HCEC 1CT (cell line): ENCODE results near the gene OPN1MW3.
"Not testable (repeated sequence)": the region's sequence is repeated elsewhere in the genome, so short reads cannot be mapped to it uniquely, and the experiment has no call there.

ENCODE experiments used
- DNase-seq: peaks from one replicate; pipeline ENCODE4 v3.0.0-alpha.2; 2017

The OPN1MW3 gene

DNA sequence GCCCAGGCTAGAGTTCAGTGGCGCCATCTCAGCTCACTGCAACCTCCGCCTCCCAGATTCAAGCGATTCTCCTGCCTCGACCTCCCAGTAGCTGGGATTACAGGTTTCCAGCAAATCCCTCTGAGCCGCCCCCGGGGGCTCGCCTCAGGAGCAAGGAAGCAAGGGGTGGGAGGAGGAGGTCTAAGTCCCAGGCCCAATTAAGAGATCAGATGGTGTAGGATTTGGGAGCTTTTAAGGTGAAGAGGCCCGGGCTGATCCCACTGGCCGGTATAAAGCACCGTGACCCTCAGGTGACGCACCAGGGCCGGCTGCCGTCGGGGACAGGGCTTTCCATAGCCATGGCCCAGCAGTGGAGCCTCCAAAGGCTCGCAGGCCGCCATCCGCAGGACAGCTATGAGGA, at the start of gene OPN1MW3:
OPN1MW3 (plus strand) TSS at position 301 of the 400 bp plus-strand sequence; CDS start at position 339, 38 bp downstream.
- not testable (repeated sequence) for DNase-seq

DNA sequence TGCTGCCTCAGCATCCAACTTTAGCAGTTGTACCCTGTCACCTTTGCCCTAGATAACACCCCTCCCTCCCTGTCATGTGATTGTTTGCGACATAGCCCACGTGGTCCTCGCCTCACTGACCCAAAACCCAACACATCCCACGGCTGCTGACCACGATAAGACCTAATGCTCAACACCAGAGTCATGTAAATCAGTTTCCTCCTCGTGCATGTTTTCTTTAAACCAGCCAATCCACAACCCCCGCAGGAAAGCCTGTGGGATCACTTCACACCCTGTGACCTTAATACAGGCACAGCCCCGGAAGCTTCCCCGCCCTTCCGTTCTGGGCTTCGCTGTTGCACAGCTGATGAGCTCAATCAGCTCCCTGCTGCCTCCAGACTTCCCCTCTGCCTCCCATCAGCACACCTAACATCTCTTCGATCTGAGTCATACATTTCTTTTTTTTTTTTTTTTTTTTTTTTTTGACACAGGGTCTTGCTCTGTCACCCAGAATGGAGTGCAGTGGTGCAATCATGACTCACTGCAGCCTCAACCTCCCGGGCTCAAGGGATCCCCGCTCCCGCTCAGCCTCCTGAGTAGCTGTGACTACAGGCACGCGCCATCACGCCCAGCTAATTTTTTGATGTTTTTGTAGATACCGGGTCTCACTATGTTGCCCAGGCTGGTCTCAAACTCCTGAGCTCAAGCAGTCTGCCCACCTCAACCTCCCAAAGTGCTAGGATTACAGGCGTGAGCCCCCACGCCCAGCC, 47.5 kb upstream of the OPN1MW3 start:
- not testable (repeated sequence) for DNase-seq

DNA sequence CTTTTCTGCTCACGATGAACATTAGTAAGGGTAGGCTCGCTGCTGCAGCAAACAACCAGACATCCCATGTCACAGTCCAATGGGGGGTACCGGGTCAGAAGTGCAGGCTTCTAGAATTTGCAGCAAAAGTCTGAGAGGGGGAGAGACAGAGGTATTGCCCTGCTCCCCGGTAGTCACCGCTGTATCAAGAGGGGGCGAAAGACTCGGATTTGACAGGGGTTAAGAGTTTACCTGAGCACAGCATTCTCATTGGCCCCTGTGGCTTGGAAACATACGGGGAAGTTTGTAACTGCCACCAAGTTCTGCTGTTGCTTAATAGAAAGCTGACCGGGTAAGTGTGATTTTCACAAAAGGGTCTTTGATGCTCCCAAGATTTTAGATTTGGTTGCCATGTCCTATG, 46.3 kb upstream of the OPN1MW3 start:
- not testable (repeated sequence) for DNase-seq

DNA sequence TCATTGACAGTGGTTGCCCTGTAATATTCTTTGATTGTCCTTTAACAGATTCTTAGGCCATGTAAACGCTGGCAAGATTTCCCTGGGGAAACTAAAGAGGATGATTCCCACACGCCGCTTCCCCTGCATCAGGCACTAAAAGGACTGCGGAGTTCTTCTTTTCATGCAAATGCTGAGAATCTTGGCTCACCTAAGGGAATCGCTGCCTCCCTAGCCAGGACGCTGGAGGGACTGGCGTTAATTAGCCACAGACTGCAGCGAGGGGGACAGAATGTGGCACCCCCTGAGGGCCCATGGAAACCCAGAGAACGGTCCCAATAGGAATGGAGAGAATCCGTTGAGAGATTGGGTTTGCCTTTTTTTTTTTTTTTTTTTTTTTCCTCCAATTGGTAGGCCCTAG, 45.9 kb upstream of the OPN1MW3 start:
- not testable (repeated sequence) for DNase-seq

DNA sequence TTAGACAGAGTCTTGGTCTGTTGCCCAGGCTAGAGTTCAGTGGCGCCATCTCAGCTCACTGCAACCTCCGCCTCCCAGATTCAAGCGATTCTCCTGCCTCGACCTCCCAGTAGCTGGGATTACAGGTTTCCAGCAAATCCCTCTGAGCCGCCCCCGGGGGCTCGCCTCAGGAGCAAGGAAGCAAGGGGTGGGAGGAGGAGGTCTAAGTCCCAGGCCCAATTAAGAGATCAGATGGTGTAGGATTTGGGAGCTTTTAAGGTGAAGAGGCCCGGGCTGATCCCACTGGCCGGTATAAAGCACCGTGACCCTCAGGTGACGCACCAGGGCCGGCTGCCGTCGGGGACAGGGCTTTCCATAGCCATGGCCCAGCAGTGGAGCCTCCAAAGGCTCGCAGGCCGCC, 37.9 kb upstream of the OPN1MW3 start, which contains the start of gene OPN1MW2:
OPN1MW2 (plus strand) TSS at position 301 of the 400 bp plus-strand sequence; CDS start at position 361, 60 bp downstream.
- not testable (repeated sequence) for DNase-seq

DNA sequence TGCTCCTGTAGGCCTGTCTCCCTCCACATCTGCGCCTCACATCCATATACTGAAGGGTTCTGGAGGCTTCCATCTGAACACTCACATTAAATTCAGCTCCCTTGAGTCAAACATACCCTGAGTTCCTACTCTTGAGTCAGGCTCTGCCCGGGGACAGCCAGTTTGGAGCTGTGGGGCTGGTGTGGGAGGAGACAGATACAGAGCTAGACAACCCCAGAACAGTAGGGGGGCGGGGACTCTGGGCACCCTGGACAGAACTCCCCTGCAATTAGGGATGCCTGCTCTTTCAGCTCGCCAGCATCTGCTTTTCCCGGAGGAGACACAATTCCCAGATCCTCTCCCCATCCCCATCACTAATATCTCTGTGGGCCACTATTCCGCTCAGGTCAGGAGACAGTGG, 32.1 kb upstream of the OPN1MW3 start:
- DNase-seq: not testable (repeated sequence)

DNA sequence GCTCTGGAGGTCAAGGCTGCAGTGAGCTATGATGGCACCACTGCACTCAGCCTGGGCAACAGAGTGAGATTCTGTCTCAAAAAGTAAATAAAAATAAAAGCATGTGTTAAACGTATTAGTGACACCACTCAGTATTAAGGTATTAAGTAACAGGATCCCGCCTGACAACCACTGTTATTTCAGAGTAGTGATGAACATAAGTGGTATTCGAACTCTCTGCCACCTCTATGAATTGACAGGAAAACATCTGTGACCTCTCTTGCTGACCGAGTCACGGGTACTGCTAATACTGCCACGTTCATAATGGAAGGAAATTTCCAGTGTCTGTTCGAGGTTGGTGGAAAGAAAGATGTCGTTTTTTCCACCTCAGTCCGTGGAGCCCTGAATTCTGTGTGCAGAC, 30.7 kb upstream of the OPN1MW3 start:
- not testable (repeated sequence) for DNase-seq

DNA sequence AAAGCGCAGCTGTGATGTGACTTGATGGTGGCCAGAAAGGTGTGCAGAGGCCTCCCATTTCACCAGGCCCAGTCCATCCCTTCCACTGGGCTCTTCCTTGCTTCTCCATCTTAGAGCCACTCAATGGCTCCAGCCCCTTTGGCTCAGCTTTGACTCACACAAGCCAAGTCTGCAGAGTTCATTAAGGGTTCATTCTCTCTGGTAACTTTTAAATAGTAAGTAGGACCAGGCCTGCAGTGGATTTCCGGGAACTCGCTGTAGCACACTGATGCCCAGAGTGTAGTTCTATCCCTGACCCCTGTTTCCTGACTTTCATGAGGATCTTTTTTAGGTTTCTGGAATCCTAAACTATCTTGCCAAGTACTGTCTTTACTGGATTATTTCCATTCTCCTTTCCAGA, 25.9 kb upstream of the OPN1MW3 start:
- not testable (repeated sequence) for DNase-seq

DNA sequence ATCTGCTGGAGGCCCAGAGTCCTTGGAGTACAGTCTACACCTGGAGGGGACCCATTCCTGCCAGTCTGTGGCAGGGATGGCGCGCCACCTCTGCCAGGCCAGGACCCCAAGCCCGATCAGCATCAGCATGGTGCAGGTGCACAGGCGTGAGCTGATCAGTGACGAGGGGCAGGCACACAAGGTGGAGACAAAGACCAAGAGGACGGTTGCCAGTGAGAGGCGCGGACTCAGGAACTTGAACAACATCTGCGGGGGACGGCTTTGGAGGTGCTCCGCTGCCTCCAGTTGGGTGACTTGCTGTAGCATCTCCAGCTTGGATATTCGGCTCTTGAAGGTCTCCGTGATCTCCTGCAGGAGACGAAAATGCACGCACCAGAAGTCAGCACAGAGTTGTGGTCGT, 23.8 kb upstream of the OPN1MW3 start:
- DNase-seq: not testable (repeated sequence)

DNA sequence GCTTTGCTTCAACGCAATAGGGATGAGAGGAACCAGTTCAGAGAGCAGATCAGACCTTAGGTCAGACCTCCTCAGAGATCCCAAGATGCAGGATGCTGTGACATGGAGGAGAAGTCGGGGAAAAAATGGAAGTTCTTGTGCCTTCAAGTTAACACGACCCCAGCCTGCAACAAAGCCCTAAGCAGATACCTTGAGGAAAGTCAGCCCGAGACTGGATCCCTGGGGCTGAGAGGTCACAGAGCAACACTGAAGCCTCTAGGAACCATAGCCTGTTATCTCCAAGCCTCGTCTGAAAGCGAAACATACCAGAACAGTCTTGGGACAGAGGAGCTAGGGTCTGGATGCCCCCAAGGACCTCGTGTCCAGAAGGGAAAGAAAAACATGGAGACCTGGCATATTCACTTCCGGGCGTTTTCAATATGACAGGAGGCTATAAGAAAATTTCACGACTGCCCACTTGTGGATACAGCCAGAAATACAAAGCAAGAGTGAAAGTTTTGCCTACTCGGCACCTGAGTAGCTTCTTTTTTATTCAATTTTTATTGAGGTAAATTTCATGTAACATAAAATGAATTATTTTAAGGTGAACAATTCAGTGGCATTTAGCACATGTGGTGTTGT, 18.3 kb upstream of the OPN1MW3 start:
- not testable (repeated sequence) for DNase-seq

DNA sequence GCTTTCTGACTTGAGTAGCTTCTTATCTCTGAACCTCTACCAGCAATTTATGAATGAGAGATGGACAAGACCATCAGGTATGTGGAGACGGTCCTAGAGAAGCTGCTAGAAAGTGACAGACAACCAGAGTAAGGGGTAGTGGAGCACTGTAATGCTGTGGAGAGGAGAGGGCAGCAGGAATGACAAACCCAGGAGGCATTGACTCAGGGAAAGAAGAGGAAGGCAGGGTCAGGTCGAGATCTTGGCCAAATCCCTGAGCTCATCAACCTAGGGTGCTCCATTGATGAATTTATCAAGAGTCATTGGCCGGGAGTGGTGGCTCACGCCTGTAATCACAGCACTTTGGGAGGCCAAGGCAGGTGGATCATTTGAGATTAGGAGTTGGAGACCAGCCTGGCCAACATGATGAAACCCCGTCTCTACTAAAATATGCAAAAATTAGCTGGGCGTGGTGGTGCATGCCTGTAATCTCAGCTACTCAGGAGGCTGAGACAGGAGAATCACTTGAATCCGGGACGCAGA, 17.3 kb upstream of the OPN1MW3 start:
- DNase-seq: not testable (repeated sequence)

DNA sequence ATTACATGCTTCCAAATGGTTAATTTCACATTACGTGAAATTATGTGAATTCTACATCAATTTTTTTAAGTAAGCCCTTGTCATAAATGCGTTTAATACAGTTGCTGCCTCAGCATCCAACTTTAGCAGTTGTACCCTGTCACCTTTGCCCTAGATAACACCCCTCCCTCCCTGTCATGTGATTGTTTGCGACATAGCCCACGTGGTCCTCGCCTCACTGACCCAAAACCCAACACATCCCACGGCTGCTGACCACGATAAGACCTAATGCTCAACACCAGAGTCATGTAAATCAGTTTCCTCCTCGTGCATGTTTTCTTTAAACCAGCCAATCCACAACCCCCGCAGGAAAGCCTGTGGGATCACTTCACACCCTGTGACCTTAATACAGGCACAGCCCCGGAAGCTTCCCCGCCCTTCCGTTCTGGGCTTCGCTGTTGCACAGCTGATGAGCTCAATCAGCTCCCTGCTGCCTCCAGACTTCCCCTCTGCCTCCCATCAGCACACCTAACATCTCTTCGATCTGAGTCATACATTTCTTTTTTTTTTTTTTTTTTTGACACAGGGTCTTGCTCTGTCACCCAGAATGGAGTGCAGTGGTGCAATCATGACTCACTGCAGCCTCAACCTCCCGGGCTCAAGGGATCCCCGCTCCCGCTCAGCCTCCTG, 9.9 kb upstream of the OPN1MW3 start:
- not testable (repeated sequence) for DNase-seq

DNA sequence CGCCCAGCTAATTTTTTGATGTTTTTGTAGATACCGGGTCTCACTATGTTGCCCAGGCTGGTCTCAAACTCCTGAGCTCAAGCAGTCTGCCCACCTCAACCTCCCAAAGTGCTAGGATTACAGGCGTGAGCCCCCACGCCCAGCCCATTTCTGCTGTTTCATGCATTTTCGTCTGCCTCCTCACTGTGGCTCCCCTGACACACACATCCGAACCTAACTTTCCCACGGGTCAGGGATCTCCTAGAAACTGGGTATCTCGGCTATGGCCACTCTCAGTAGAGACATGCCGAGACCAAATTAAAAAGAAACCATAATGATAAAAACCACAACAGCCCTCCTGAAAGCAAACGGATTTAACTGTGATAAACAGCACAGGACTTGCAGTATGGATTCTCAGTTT, 9.3 kb upstream of the OPN1MW3 start:
- not testable (repeated sequence) for DNase-seq

DNA sequence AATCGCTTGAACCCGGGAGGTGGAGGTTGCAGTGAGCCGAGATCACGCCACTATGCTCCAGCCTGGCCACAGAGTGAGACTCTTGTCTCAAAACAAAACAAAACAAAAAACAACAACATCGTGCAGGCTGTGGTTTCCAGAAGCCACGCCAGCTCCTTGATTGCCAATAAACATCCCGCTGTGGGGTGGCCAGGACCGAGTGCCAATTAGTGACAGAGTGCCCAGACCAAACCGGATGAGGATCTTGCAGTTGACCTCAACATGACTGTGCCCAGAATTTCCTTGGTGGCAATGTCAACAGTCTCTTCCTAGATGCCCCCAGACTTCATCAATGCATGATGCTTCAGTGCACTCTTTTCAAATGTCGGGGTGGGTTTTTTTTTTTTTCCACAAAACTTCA, 1.3 kb downstream of the OPN1MW3 start:
- DNase-seq: not testable (repeated sequence)

DNA sequence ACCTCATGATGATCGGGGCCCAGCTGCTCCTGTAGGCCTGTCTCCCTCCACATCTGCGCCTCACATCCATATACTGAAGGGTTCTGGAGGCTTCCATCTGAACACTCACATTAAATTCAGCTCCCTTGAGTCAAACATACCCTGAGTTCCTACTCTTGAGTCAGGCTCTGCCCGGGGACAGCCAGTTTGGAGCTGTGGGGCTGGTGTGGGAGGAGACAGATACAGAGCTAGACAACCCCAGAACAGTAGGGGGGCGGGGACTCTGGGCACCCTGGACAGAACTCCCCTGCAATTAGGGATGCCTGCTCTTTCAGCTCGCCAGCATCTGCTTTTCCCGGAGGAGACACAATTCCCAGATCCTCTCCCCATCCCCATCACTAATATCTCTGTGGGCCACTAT, 5.7 kb downstream of the OPN1MW3 start:
- DNase-seq: not testable (repeated sequence)

DNA sequence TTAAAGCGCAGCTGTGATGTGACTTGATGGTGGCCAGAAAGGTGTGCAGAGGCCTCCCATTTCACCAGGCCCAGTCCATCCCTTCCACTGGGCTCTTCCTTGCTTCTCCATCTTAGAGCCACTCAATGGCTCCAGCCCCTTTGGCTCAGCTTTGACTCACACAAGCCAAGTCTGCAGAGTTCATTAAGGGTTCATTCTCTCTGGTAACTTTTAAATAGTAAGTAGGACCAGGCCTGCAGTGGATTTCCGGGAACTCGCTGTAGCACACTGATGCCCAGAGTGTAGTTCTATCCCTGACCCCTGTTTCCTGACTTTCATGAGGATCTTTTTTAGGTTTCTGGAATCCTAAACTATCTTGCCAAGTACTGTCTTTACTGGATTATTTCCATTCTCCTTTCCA, 11.9 kb downstream of the OPN1MW3 start:
- not testable (repeated sequence) for DNase-seq

DNA sequence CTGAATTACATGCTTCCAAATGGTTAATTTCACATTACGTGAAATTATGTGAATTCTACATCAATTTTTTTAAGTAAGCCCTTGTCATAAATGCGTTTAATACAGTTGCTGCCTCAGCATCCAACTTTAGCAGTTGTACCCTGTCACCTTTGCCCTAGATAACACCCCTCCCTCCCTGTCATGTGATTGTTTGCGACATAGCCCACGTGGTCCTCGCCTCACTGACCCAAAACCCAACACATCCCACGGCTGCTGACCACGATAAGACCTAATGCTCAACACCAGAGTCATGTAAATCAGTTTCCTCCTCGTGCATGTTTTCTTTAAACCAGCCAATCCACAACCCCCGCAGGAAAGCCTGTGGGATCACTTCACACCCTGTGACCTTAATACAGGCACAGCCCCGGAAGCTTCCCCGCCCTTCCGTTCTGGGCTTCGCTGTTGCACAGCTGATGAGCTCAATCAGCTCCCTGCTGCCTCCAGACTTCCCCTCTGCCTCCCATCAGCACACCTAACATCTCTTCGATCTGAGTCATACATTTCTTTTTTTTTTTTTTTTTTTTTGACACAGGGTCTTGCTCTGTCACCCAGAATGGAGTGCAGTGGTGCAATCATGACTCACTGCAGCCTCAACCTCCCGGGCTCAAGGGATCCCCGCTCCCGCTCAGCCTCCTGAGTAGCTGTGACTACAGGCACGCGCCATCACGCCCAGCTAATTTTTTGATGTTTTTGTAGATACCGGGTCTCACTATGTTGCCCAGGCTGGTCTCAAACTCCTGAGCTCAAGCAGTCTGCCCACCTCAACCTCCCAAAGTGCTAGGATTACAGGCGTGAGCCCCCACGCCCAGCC, 27.3 kb downstream of the OPN1MW3 start:
- not testable (repeated sequence) for DNase-seq

DNA sequence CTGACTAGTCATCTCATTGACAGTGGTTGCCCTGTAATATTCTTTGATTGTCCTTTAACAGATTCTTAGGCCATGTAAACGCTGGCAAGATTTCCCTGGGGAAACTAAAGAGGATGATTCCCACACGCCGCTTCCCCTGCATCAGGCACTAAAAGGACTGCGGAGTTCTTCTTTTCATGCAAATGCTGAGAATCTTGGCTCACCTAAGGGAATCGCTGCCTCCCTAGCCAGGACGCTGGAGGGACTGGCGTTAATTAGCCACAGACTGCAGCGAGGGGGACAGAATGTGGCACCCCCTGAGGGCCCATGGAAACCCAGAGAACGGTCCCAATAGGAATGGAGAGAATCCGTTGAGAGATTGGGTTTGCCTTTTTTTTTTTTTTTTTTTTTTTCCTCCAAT, 29.0 kb downstream of the OPN1MW3 start:
- DNase-seq: not testable (repeated sequence)

DNA sequence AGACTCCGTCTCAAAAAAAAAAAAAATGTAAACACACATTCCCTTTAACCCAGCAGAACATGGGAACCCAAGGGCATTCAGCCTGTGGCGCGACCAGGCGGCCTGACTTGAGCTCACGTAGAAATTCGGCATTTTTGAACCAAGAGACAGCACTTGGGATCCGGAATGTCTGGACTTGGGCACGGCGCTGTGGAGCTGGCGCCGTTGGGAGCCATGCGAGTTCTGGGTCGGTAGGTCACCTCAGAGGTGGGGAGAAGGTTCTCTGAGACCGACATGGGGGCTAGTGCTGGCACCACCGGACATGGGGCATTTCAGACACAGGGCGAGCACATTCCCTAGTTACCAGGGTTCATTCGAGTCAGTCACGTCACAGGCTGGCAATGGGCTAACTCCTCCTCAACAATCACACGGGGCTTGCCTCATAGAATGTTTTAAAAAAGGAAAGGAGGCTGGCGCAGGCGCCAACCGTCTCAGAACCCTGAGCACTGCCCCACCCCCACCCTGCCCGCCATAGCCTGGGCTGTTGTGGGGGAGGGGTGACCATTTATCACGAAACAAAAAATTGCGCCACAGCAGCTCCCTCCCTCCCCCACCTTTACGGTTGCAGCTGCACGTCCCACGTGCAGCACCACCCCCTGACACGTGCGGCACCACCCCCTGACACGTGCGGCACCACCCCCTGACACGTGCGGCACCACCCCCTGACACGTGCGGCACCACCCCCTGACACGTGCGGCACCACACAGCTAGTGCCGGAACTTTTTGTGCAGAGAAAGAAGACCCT, 37.6 kb downstream of the OPN1MW3 start, which contains the start of gene TEX28:
TEX28 (minus strand) TSS at position 334 of the 784 bp plus-strand sequence. CDS start 3,007 bp downstream, outside the sequence.
- no peak for DNase-seq

DNA sequence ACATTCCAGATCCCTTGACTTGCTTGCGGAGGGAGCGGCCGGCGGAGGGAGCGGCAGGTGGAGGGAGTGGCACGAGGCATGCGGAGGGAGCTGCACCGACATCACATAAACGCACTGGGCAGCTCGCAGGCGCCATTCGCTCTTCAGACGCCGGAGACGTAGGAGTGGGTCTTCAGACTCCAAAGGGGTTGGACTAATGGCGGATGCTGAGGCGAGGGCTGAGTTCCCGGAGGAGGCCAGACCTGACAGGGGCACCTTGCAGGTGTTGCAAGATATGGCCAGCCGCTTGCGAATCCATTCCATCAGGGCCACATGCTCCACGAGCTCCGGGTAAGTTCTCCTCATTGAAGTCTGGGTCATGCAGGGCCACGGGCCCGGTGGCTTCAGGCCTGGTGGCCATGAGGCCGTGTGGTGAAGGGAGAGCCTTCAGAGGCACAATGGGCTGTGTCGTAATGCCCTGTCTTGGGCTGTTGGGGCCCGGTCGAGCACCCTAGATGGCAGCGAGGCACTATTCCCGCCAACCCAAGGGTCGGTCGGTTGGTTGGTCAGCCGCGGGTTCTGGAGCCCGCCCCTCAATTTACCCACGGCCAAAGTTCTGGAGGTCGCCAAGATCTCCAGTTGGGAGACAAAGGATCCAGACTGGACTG, 38.4 kb downstream of the OPN1MW3 start, which contains the start of gene TKTL1:
TKTL1 (plus strand) TSS at position 132 of the 647 bp plus-strand sequence; CDS start at position 197, 65 bp downstream.
- no peak for DNase-seq

DNA sequence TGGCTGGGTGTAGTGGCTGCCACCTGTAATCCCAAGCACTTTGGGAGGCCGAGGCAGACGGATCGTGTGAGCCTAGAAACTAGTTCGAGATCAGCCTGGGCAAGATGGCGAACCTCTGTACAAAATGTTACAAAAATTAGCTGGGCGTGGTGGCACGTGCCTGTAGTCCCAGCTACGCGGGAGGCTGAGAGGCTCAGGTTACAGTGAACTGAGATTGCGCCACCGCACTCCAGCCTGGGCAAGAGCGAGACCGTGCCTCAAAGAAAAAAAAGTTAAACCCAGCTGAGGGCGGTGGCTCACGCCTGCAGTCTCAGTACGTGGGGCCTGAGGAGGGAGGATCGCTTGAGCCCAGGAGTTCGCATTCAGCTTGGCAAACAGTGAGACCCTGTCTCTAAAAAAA, 39.3 kb downstream of the OPN1MW3 start:
- DNase-seq: no peak
